GM06990 (cell line): Measurements from ENCODE around the gene IKBIP.
A peak's percentile ranks its signal among the peaks of the same experiment; 100 is the strongest.

Experiments used
- DNase-seq: peaks from one replicate; pipeline ENCODE4 v3.0.0-alpha.2; 2011; ENCODE audit not compliant: insufficient read length; ENCODE audit errors: extremely low read depth
- H3K27me3 ChIP-seq: replicated peaks from 2 replicates; pipeline ENCODE4 v1.6.0; 2011; ENCODE audit warnings: low read length; ENCODE audit not compliant: control insufficient read depth, insufficient read depth
- H3K36me3 ChIP-seq: 2 replicates; pipeline ENCODE4 v1.5.1; 2011; ENCODE audit warnings: low read length; ENCODE audit not compliant: control insufficient read depth, insufficient read depth
- H3K4me3 ChIP-seq: replicated peaks from 2 replicates; pipeline ENCODE4 v1.5.1; 2011; ENCODE audit warnings: low read depth, mild to moderate bottlenecking, control low read depth, low read length
- CTCF ChIP-seq: IDR thresholded peaks from 2 replicates; pipeline ENCODE4 v1.5.1; 2011; ENCODE audit warnings: low read length, control low read depth, mild to moderate bottlenecking, inconsistent platforms; ENCODE audit not compliant: insufficient read depth, poor library complexity, severe bottlenecking

IKBIP gene

GRCh38 chr12:98592825-98593322, 51.7 kb downstream of the IKBIP start:
- H3K4me3 ChIP-seq: peak overlapping the region; percentile 59
- no peak for TF ChIP-seq CTCF

GRCh38 chr12:98591209-98591608, 53.4 kb downstream of the IKBIP start:
- Histone ChIP-seq H3K36me3 (no peaks in the 10 kb centered on the region; the same call in 1 of the 2 replicates), H3K27me3 (no peaks in the 10 kb centered on the region), H3K4me3 (no peak overlapping the region)
- TF ChIP-seq CTCF: no peak
- DNase-seq: no peak

More at GRCh38 chr12:98592825-98593322, 51.7 kb downstream of the IKBIP start:
- H3K36me3 ChIP-seq: peaks cover 5% of the 10 kb centered on the region
- no peak for DNase-seq
- H3K27me3 ChIP-seq: no peaks in the 10 kb centered on the region

- no peaks in the 10 kb centered on the region for H3K36me3 ChIP-seq
- no peaks in the 10 kb centered on the region for H3K27me3 ChIP-seq
- H3K4me3 ChIP-seq: no peak overlapping the region
- no peak for TF ChIP-seq CTCF
- no peak for DNase-seq
Measured at GRCh38 chr12:98587084-98587483, 57.5 kb downstream of the IKBIP start.

DNA sequence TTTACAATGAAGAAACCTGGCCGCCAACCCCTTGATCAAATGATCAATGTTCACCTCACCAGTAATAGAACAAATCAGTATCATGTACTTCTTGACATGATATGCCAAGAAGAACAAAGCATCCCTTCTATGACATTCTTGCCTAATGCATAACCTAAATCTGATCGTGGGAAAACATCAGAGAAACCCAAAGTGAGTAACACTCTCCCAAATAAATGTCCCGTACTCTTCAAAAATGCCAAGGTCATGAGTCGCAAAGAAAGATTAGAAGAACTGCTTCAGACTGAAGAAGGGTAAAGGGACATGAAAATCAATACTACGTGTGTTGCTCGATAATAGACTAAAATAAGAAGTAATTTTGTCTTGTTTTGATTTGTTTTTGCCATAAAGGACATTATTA, 62.5 kb downstream of the IKBIP start:
- no peak overlapping the region for H3K4me3 ChIP-seq
- no peaks in the 10 kb centered on the region for H3K27me3 ChIP-seq
- no peak for DNase-seq
- no peaks in the 10 kb centered on the region for H3K36me3 ChIP-seq
- TF ChIP-seq CTCF: no peak

DNA sequence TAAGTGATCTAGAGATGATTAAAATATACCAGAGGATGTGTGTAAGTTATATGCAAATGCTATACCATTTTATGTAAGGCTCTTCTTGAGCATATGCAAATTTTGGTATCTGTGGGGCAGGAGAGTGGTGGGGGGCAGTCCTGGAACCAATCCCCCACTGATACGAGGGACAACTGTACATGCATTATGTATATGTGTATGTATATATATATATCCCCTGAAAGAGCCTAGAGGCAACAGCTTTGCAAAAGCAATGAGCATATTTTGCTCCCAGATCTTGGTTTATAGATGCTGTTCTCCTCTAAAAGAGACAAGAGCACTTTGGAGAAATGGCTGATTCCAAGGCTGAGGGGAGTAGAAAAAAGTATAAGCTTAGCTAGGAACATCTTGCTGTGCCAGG, 63.5 kb downstream of the IKBIP start:
- TF ChIP-seq CTCF: no peak
- Histone ChIP-seq H3K4me3 (no peak overlapping the region), H3K36me3 (no peaks in the 10 kb centered on the region), H3K27me3 (no peaks in the 10 kb centered on the region)
- DNase-seq: no peak

GRCh38 chr12:98580695-98581094, 63.9 kb downstream of the IKBIP start:
- no peaks in the 10 kb centered on the region for H3K27me3 ChIP-seq
- no peak for DNase-seq
- TF ChIP-seq CTCF: no peak
- H3K4me3 ChIP-seq: no peak overlapping the region
- no peaks in the 10 kb centered on the region for H3K36me3 ChIP-seq
